Cardiac muscle cell (in vitro differentiated cells and primary cell): ENCODE results near the gene SPOCK2. TPM values are rescaled to one million over a fixed set of nuclear protein-coding genes. Genes with fewer than 3 reads are reported as not detected.

Experiments
- DNase-seq, 2 donors: peaks; one replicate each; pipeline versions ENCODE4 v3.0.0 to v3.0.0-alpha.2; 2010 to 2017; ENCODE audit warnings: low read depth in 1 of 2, low spot score in 1 of 2
- H3K27ac ChIP-seq: fragments of 200-600 bp; sonication (generic); 2 replicates; pipeline ENCODE4 v1.5.1; 2016
- H3K27me3 ChIP-seq: fragments of 200-600 bp; sonication (generic); 2 replicates; pipeline ENCODE4 v1.6.0; 2016; ENCODE audit warnings: control low read depth
- H3K36me3 ChIP-seq: fragments of 200-600 bp; sonication (generic); 2 replicates; pipeline ENCODE4 v1.5.1; 2016; ENCODE audit warnings: control low read depth
- H3K4me1 ChIP-seq: fragments of 200-600 bp; sonication (generic); 2 replicates; pipeline ENCODE4 v1.8.1; 2017; ENCODE audit warnings: low read depth, mild to moderate bottlenecking, mixed run types
- H3K4me3 ChIP-seq: fragments of 200-600 bp; sonication (generic); 2 replicates; pipeline ENCODE4 v1.5.1; 2016; ENCODE audit warnings: mild to moderate bottlenecking
- H3K9me3 ChIP-seq: fragments of 200-600 bp; sonication (generic); 2 replicates; pipeline ENCODE4 v1.5.1; 2017; ENCODE audit warnings: low read depth, mild to moderate bottlenecking, control low read depth
- CTCF ChIP-seq: IDR thresholded peaks from 2 replicates; pipeline ENCODE4 v1.5.1; 2012; ENCODE audit warnings: low read depth, mild to moderate bottlenecking, low read length
- polyA plus RNA-seq: library from polyadenylated mRNA; unstranded; fragments of >200 nt; fragmentation: Nextera tagmentation; extraction: Ambion mirVana; gene quantifications from 2 replicates; pipeline ENCODE4 v1.2.1, GENCODE V29; 2016
- total RNA-seq: library from RNA; depleted of rRNA; stranded (reverse); fragments of >200 nt; gene quantifications from 2 replicates; pipeline ENCODE4 v1.2.3, GENCODE V29; 2016

Gene SPOCK2
- total and polyA plus RNA-seq, 2 experiments from 2014 or later: 3.9 to 5.0 TPM

DNA sequence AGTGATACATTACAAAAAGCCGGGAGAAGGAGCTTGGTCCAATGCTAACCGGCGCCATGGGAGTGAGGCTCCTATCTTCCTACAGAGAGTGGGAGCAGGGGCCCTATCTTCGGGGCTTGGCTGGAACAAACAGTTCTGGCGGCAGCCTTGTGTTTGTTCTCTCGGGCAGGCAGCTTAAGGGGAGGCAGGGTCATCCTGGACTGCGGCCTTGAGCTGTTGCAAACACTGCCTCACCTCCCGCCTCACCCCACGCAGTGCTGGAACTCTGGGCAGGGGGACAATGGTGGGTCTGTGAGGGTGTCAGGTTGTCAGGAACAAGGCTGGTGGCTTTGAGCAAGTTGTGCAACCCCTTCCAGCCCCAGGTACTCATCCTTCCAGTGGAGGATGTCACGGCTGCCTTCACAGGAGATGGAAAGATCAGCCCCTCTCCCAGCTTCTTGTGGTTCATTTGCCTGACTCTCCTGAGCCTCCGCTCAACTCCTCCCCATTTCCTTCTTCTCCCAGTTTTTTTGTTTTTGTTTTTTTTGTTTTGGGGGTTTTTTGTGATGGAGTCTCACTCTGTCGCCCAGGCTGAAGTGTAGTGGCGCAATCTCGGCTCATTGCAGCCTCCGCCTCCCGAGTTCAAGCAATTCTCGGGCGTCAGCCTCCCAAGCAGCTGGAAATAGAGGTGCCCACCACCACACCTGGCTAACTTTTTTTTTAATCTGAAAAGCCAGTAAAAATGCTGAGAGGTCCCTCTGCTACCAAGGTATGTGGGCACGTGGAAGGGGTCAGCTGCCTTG is 57.4 kb downstream of the SPOCK2 start:
- H3K36me3 ChIP-seq: no peaks in the 10 kb centered on the region
- TF ChIP-seq CTCF: no peak
- H3K27me3 ChIP-seq: no peaks in the 10 kb centered on the region
- no peak overlapping the region for H3K4me3 ChIP-seq
- H3K4me1 ChIP-seq: no peaks in the 10 kb centered on the region
- peak in 1 of 2 donors; percentile 86 for DNase-seq
- no peak overlapping the region for H3K27ac ChIP-seq
- no peaks in the 10 kb centered on the region for H3K9me3 ChIP-seq

DNA sequence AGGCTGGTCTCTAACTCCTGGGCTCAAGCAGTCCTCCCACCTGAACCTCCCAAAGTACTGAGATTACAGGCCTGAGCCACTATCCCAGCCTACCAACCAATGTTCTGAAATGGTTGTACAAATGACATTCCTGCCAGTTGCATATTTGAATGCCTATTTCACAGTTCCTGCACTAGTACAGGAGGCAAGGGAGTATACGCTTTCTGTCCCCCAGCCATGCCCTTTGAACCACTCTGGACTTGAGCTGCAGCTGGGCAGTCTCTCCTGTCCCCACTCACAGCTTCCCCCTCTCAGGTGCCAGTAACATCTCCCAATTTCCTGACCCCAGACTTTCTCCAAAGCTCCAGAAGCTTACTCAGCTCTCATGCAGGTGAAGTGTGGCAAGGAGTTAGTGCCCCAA is 58.9 kb downstream of the SPOCK2 start:
- Histone ChIP-seq H3K4me1 (no peaks in the 10 kb centered on the region), H3K36me3 (no peaks in the 10 kb centered on the region), H3K27ac (no peak overlapping the region), H3K4me3 (no peak overlapping the region), H3K9me3 (no peaks in the 10 kb centered on the region), H3K27me3 (no peaks in the 10 kb centered on the region)
- no peak for DNase-seq
- TF ChIP-seq CTCF: no peak

- Histone ChIP-seq H3K36me3 (no peaks in the 10 kb centered on the region), H3K4me3 (no peak overlapping the region), H3K4me1 (no peaks in the 10 kb centered on the region), H3K27me3 (no peaks in the 10 kb centered on the region), H3K27ac (no peak overlapping the region), H3K9me3 (no peaks in the 10 kb centered on the region)
- TF ChIP-seq CTCF: no peak
- DNase-seq: peak in 1 of 2 donors; percentile 66
Observed at GRCh38 chr10:72027498-72027897, 60.9 kb downstream of the SPOCK2 start.

- Histone ChIP-seq H3K27me3 (no peaks in the 10 kb centered on the region), H3K36me3 (no peaks in the 10 kb centered on the region), H3K4me3 (no peak overlapping the region), H3K27ac (no peak overlapping the region), H3K9me3 (no peaks in the 10 kb centered on the region), H3K4me1 (no peaks in the 10 kb centered on the region)
- no peak for TF ChIP-seq CTCF
- DNase-seq: no peak
Observed at GRCh38 chr10:72026278-72027111, 61.9 kb downstream of the SPOCK2 start.

DNA sequence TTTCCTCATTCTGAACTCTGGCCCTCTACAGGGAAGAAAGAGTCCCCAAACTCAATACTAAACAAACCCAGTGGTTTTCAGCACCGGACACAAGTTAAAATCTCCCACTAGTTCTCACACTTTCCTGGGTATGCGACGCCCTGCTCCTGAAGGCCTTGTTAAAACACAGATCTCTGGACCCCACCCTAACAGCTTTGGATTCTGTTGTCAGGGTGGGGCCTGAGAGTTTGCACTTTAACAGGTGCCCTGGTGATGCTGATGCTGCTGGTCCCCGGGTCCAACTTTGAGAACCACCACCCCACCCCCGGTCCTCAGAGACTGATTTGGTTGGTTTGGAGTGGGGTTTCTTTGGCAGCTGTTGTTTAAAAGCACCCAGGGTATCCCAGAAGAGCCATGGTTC is 62.5 kb downstream of the SPOCK2 start:
- Histone ChIP-seq H3K27ac (no peak overlapping the region), H3K4me1 (no peaks in the 10 kb centered on the region), H3K27me3 (no peaks in the 10 kb centered on the region), H3K4me3 (no peak overlapping the region), H3K9me3 (no peaks in the 10 kb centered on the region), H3K36me3 (no peaks in the 10 kb centered on the region)
- no peak for TF ChIP-seq CTCF
- no peak for DNase-seq
